Erythroblast (primary cell): ENCODE results near the gene RHBDL3.

Experiments
- GATA1 ChIP-seq: IDR thresholded peaks from 2 replicates; pipeline ENCODE4 v1.6.1; 2011; ENCODE audit warnings: low read depth, mild to moderate bottlenecking, control low read depth, low read length, moderate library complexity
- POLR2A ChIP-seq: IDR thresholded peaks from 2 replicates; pipeline ENCODE4 v1.6.1; 2011; ENCODE audit warnings: mild to moderate bottlenecking, low read length

DNA sequence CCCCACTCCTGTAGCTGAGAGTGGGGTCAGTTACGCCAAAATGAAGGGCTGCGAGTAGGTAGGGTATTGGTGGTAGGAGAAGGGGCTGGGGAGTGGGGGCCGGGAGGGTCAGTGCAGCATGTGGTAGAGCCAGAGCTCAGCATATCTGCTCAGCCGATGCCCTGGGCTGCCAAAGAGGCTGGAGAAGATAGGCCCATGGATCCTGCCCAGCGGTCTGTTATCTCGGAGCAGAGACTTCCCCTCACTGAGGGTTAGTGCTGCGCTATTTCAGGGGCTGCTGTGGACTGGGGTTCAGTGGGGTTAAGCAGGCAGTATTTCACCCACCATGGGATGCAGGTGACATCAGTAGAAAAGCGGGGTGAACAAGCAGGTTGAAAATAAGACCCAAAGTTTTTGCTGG is 19.7 kb downstream of the RHBDL3 start:
- TF ChIP-seq GATA1 (no peak), POLR2A (no peak)
